LNCaP clone FGC (cell line): ENCODE results near the gene KBTBD6.

Experiments
- DNase-seq: peaks from one replicate; pipeline ENCODE4 v3.0.0-alpha.2; 2011; ENCODE audit warnings: low read depth
- H3K4me3 ChIP-seq: 2 replicates; pipeline ENCODE4 v1.5.1; 2011; ENCODE audit warnings: mild to moderate bottlenecking, low read depth, low read length, control low read depth
- CTCF ChIP-seq: IDR thresholded peaks from 2 replicates; pipeline ENCODE4 v1.5.1; 2012; ENCODE audit warnings: mild to moderate bottlenecking; ENCODE audit not compliant: control insufficient read depth, insufficient read depth; ENCODE audit errors: extremely low read depth

The KBTBD6 gene

GRCh38 chr13:41159174-41159573, 26.6 kb upstream of the KBTBD6 start:
- no peak for TF ChIP-seq CTCF
- no peak for DNase-seq
- H3K4me3 ChIP-seq: no peak overlapping the region

- no peak for TF ChIP-seq CTCF
- DNase-seq: no peak
- H3K4me3 ChIP-seq: no peak overlapping the region
Measured at GRCh38 chr13:41157048-41157717, 24.6 kb upstream of the KBTBD6 start.

DNA sequence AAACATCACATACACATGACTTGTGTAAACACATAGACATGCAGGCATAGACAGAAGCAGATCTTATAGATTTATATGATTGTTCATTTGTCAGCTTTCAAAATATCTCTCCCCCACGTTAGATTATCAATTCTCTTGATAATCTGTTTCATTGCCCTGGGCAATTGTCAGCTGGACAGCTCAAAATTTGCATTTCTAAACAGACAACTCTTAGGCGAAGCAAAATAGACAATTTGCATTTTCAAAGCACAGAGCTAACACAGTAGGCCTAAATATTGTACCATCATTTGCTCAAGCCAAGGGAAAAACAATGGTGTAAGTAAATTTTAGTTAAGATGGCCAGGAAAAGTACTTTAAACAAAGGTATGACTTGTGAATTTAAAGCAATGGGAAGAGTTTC, 24.0 kb upstream of the KBTBD6 start:
- no peak for DNase-seq
- no peak overlapping the region for H3K4me3 ChIP-seq
- no peak for TF ChIP-seq CTCF

DNA sequence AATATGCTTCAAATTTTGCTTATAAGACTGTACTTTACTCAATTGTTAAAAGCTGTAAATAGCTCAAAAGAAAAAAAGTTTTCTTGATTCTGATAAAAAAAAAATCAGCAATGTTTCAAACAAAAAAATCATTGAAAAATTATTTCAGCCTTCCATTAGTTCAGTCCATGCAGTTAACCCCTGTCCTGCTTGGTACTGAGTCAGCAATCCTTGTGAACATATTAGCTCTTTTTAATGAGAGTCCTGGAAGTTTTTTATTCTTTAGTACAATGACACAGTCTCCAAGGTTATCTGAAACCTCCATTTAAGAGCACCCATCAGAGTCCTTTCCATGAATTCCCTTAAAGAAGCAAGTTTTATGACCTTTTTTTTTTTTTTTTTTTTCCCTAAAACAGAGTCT, 21.4 kb upstream of the KBTBD6 start:
- no peak overlapping the region for H3K4me3 ChIP-seq
- DNase-seq: no peak
- no peak for TF ChIP-seq CTCF

DNA sequence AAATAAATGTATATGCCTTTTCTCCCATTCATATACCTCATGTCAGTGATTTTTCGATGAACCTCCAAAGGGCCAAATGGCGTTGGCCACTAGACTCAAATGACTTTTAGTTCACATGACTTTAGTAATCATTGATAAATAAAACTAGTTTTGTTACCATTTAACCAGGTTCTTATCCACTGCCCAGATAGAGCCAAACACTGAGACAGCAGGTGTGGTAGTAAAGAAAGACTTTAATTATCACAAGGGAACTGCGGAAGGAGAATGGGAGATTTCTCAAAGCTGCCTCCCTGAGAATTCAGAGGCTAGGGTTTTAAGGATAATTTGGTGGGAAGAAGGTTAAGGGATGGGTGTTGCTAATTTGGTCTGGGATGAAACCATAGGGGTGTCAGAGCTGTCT, 19.4 kb upstream of the KBTBD6 start:
- no peak for TF ChIP-seq CTCF
- H3K4me3 ChIP-seq: no peak overlapping the region
- no peak for DNase-seq

DNA sequence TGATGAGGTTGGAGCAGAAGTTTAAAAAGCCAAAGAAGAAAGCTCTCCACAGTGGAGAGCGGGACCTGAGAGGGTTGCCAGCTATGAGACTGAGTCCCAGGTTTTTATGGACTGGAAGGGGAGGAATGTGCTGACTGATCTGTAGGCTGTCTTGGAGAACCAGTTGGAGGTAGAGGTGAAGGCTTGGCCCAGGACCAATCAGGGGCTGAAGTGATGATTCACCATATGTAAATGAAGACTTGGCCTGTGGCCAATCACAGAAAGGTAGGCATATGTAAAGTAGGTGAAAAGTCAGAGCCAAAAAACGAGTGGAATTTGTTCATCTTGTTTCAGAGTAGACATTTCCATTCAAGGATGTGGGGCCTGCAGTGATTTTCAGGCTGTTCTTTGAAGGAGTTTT, 17.5 kb upstream of the KBTBD6 start:
- TF ChIP-seq CTCF: no peak
- no peak for DNase-seq
- no peak overlapping the region for H3K4me3 ChIP-seq

DNA sequence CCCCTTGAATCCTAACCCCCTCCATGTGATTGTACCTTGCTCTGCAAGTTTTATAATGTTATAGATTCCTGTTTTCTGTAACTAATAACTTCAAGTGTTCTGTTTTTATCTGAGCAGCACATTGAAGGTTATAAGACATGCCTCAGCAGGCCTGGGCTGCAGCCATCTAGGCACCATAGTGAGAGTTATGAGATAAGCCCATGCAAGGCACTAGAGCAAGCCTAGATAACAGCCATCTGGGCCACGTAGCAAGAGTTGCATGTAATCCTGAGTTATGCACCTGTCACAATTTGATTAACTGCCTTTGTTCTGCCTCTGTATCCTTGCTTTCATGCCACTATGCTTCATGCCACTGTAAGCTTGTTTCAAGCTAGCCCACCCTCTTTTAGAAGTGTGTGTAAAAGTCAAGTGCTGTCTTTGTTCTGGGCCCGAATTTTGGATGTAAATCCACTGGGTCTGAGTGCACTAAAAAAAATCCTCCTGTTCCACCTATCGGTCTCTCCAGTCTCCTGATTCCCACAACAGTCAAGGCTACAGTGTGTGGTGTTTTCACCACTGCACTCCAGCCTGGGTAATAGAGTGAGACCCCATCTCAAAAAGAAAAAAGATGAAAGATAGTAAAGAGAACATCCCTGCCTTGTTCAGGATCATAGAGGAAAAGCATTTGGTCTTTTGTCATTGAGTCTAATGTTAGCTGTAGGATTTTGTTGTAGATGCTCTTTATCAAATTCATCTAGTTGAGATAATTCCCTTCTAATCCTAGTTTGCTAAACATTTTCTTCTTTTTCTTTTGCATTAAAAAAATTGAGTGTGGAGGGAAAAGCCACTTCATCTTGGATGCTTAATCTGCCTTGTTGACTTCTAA, 16.0 kb upstream of the KBTBD6 start:
- H3K4me3 ChIP-seq: no peak overlapping the region
- TF ChIP-seq CTCF: no peak
- DNase-seq: no peak
